Common myeloid progenitor, CD34-positive (primary cell): Measurements from ENCODE around the gene RNF19B.

ENCODE experiments used
- CTCF ChIA-PET: fragments of 350-600 bp; sonication (Branson Sonifier 250); formaldehyde crosslinking; loops from one replicate; lab custom pipeline; 2021; ENCODE audit warnings: antibody characterized with exemption; lab: Charles Lee
- POLR2A ChIA-PET: fragments of 350-600 bp; sonication (Branson Sonifier 250); formaldehyde crosslinking; loops from one replicate; lab custom pipeline; 2021; ENCODE audit warnings: antibody characterized with exemption; lab: Charles Lee
- DNase-seq, 3 donors: peaks; one replicate each; pipeline versions ENCODE4 v3.0.0 to v3.0.0-alpha.2; 2013
- H3K27ac ChIP-seq, 2 experiments: 1 replicate in 1 of 2; 2 replicates in 1 of 2; pipeline ENCODE4 v1.7.0; 2013; ENCODE audit warnings: inconsistent platforms in 2 of 2, low read length in 2 of 2, mild to moderate bottlenecking in 2 of 2, low read depth in 1 of 2, moderate library complexity in 1 of 2; ENCODE audit not compliant: severe bottlenecking in 2 of 2, insufficient read depth in 1 of 2, poor library complexity in 1 of 2
- H3K27me3 ChIP-seq, 5 experiments: replicated peaks in 2 of 5; 1 replicate in 3 of 5; 2 replicates in 2 of 5; pipeline versions ENCODE4 v1.6.1 to v1.7.0; 2013; ENCODE audit warnings: low read length in 4 of 5, mild to moderate bottlenecking in 2 of 5, moderate library complexity in 2 of 5, inconsistent platforms in 1 of 5; ENCODE audit not compliant: insufficient read depth in 5 of 5, control insufficient read depth in 4 of 5
- H3K36me3 ChIP-seq, 4 experiments: 1 replicate in 2 of 4; 2 replicates in 2 of 4; pipeline versions ENCODE4 v1.6.1 to v1.7.0; 2013; ENCODE audit warnings: low read length in 3 of 4, control low read depth in 1 of 4, mild to moderate bottlenecking in 1 of 4; ENCODE audit not compliant: control insufficient read depth in 4 of 4, insufficient read depth in 4 of 4
- H3K4me1 ChIP-seq, 4 experiments: 1 replicate in 3 of 4; 2 replicates in 1 of 4; pipeline versions ENCODE4 v1.6.1 to v1.7.1; 2013; ENCODE audit warnings: low read length in 3 of 4, mild to moderate bottlenecking in 3 of 4, control low read depth in 1 of 4, inconsistent platforms in 1 of 4, moderate library complexity in 1 of 4; ENCODE audit not compliant: control insufficient read depth in 4 of 4, insufficient read depth in 4 of 4; ENCODE audit errors: control extremely low read depth in 1 of 4
- H3K4me3 ChIP-seq, 7 experiments: 1 replicate in 4 of 7; 2 replicates in 3 of 7; pipeline versions ENCODE4 v1.5.1 to v1.7.0; 2013; ENCODE audit warnings: mild to moderate bottlenecking in 7 of 7, low read length in 6 of 7, moderate library complexity in 6 of 7, inconsistent platforms in 2 of 7, low read depth in 2 of 7, control low read depth in 1 of 7; ENCODE audit not compliant: insufficient read depth in 4 of 7, control insufficient read depth in 1 of 7; ENCODE audit errors: extremely low read depth in 1 of 7
- H3K9me3 ChIP-seq, 5 experiments: 1 replicate in 4 of 5; 2 replicates in 1 of 5; pipeline versions ENCODE4 v1.6.1 to v1.7.1; 2013; ENCODE audit warnings: low read length in 4 of 5, mild to moderate bottlenecking in 2 of 5, inconsistent platforms in 1 of 5, low read depth in 1 of 5, moderate library complexity in 1 of 5; ENCODE audit not compliant: control insufficient read depth in 4 of 5, insufficient read depth in 2 of 5; ENCODE audit errors: control extremely low read depth in 1 of 5
- WGBS: methylation state at CpG from one replicate; pipeline ENCODE4 v1.1.5; 2013; ENCODE audit not compliant: insufficient coverage; 5-methylcytosine and 5-hydroxymethylcytosine counted together

Gene RNF19B

DNA sequence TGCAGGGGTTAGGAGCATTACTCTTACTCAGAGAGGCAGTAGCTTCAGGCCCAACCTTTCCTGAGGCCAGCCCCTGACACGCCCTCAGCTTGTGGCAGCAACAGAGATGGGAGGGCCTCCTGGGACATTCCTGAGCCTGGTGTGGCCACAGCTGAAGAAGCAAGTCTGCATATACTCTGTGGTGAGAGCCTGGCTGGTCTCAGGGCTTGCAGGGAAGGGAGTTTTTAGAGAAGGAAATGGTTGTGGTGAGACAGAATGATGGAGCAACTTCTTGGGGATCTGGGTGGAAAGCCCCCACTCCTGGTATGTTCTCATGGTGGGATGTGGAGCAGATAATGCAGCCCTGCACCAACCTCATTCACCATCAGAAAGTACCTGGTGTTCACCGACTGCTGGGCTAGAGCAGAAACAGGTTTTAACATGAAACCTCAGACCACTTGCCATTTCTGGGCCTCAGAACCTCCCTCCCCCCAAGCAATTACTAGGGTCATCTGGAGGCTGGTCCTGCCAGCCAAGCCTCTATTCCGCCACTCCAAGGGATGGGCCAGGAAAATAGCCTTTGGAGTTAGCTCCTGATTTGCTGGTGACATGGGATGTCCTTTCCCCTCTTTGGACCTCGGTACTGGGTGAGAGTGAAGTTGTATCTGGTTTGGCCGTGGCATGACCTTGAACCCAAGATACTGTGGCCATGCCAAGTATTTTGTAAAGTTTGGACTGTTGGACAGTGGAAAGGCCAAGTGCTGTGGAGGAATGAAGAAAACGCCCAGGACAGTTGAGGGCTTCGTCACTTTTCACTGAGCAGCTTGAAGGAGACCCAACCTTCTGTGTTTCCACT is 28.1 kb upstream of the RNF19B start:
- Histone ChIP-seq H3K4me3 (peak overlapping the region in 2 of 7 experiments; percentile 24 to 41), H3K27me3 (no peaks in the 10 kb centered on the region), H3K4me1 (peaks cover 27 to 79% (median 57%) of the 10 kb centered on the region in 4 experiments), H3K27ac (peak overlapping the region; percentile 4 to 41), H3K36me3 (no peaks in the 10 kb centered on the region), H3K9me3 (no peaks in the 10 kb centered on the region)
- DNase-seq = peak; percentile 96 to 99 (median 99)
- 46% methylated on average over 4 of the region's 7 CpGs for WGBS
- ChIA-PET POLR2A (interaction anchor here (0.6 to 2.6 kb wide), 8 partner anchors 8 to 358 kb away, joined by 3 to 28 read pairs (median 4); partner anchors contain the start of gene RNF19B), CTCF (interaction anchor here (0.7 to 3.7 kb wide), 16 partner anchors 8 to 59 kb away, joined by 3 to 15 read pairs (median 3); no protein-coding TSS in a partner anchor)

GRCh38 chr1:32991819-32992488 is 27.3 kb upstream of the RNF19B start:
- no peaks in the 10 kb centered on the region for H3K27me3 ChIP-seq
- WGBS = 74% methylated on average over 8 of the region's 9 CpGs
- no peaks in the 10 kb centered on the region for H3K9me3 ChIP-seq
- no peaks in the 10 kb centered on the region for H3K36me3 ChIP-seq
- no peak for DNase-seq
- H3K27ac ChIP-seq = peak overlapping the region; percentile 26 to 41
- POLR2A ChIA-PET = interaction anchor here (0.6 to 2.6 kb wide), 7 partner anchors 9 to 359 kb away, joined by 3 to 28 read pairs (median 3); partner anchors contain the start of gene RNF19B
- peak overlapping the region in 3 of 7 experiments; percentile 17 to 41 (median 22) for H3K4me3 ChIP-seq
- H3K4me1 ChIP-seq = peaks cover 23 to 81% (median 55%) of the 10 kb centered on the region in 4 experiments
- CTCF ChIA-PET = interaction anchor here (0.7 to 3.7 kb wide), 9 partner anchors 10 to 58 kb away, joined by 3 to 15 read pairs (median 3); no protein-coding TSS in a partner anchor

DNA sequence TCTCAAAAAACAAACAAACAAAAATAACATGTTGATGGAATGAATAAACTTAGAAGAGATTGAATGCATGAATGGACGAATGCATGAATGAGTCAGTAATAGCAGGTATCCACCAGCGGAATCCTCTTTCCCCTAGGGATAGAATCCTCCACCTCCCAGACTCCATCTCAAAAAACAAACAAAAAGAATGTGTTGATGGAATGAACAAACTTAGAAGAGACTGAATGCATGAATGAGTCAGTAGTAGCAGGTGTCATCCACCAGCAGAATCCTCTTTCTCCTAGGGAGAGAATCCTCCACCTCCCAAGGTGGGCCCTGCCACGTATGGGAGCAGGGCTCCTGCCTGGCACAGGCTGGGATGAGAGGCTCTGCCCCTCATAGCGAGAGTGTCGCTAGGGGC is 26.8 kb upstream of the RNF19B start:
- ChIA-PET POLR2A (no interaction called here), CTCF (interaction anchor here (1.0 to 3.7 kb wide), 3 partner anchors 10 to 14 kb away, joined by 4 to 15 read pairs (median 12); no protein-coding TSS in a partner anchor)
- no peak for DNase-seq
- Histone ChIP-seq H3K4me3 (peak overlapping the region in 1 of 7 experiments; percentile 41), H3K36me3 (no peaks in the 10 kb centered on the region), H3K9me3 (no peaks in the 10 kb centered on the region), H3K27me3 (no peaks in the 10 kb centered on the region), H3K4me1 (peaks cover 23 to 83% (median 56%) of the 10 kb centered on the region in 4 experiments), H3K27ac (peak overlapping the region in 1 of 2 experiments; percentile 41)
- 83% methylated on average over 3 of the region's 5 CpGs for WGBS

DNA sequence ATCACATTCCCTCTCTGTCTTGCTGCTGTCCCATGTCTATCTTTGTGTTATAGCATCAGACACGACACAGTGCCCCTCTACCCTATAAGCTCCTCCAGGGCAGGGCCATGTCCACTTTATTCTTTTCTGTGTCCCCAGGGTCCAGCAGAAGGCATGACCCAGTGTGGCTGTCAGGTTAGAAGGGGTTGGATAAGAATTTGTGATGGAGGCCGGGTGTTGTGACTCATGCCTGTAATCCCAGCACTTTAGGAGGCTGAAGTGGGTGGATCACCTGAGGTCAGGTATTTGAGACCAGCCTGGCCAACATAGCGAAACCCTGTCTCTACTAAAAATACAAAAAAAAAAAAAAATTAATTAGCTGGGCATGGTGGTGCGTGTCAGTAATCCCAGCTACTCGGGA is 26.3 kb upstream of the RNF19B start:
- POLR2A ChIA-PET = no interaction called here
- Histone ChIP-seq H3K36me3 (no peaks in the 10 kb centered on the region), H3K4me1 (peaks cover 23 to 82% (median 56%) of the 10 kb centered on the region in 4 experiments), H3K4me3 (no peak overlapping the region), H3K27ac (peak overlapping the region in 1 of 2 experiments; percentile 40), H3K9me3 (no peaks in the 10 kb centered on the region), H3K27me3 (no peaks in the 10 kb centered on the region)
- DNase-seq = no peak
- CTCF ChIA-PET = interaction anchor here (1.1 to 3.7 kb wide), 2 partner anchors 10 kb away, joined by 3 to 15 read pairs; no protein-coding TSS in a partner anchor
- WGBS = 95% methylated on average over 2 of the region's 5 CpGs

DNA sequence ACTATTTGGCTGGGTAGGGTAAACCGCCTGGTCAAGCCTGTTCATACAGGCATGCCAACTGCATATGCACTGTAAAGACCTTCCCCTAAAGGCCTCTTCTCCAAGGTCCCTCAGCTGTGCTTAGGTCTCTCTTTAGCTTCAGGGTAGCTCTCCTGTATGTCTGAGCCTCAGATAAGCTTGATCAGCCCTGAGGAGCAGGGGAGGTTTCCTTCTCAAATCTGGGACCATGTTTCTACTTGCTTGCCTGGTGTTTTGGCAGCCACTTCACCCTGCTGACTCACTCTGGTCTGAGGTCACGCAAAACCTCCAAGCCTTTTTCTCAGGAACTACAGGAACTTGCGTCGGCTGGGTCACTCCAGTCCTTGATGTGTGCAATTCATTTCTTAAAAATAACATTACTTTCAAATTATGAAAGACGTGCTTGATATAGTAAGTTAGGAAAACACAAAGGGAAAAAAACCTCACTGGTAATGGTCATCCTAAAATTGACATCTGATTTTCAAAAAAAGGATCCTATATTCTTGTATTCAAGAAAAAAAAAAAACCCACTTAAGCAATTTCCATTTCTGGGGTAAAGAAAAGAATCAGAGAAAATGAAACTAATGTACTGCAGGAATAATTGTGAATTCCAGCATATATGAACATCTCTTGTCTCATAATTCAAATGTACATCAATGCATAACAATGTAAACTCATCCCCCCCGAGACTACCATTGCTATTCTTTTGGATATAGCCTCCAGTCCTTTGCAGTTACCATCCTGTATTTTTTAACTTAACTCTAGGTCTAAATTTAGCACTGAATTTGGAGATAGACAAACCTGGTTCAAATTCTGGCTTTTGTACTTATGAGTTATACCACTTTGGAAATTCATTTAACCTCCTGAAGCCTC is 24.8 kb upstream of the RNF19B start:
- peak; percentile 86 to 89 (median 88) for DNase-seq
- Histone ChIP-seq H3K27ac (peak overlapping the region in 1 of 2 experiments; percentile 27), H3K27me3 (no peaks in the 10 kb centered on the region), H3K9me3 (no peaks in the 10 kb centered on the region), H3K4me1 (peaks cover 23 to 79% (median 58%) of the 10 kb centered on the region in 4 experiments), H3K4me3 (peak overlapping the region in 4 of 7 experiments; percentile 1 to 46 (median 20)), H3K36me3 (no peaks in the 10 kb centered on the region)
- 100% methylated on average over 1 of the region's 6 CpGs for WGBS
- ChIA-PET CTCF (interaction anchor here (0.9 to 1.7 kb wide), 6 partner anchors 12 to 26 kb away, joined by 3 to 8 read pairs (median 4); no protein-coding TSS in a partner anchor), POLR2A (interaction anchor here (1.0 kb wide), 1 partner anchor 25 kb away, joined by 5 read pairs; the partner anchor contains the start of gene RNF19B)

GRCh38 chr1:32988665-32989064 is 24.1 kb upstream of the RNF19B start:
- peak overlapping the region in 1 of 2 experiments; percentile 27 for H3K27ac ChIP-seq

More at GRCh38 chr1:32988665-32989064, 24.1 kb upstream of the RNF19B start:
- CTCF ChIA-PET = interaction anchor here (0.9 to 1.7 kb wide), 7 partner anchors 12 to 27 kb away, joined by 3 to 8 read pairs (median 3); no protein-coding TSS in a partner anchor
- POLR2A ChIA-PET = interaction anchor here (1.0 kb wide), 1 partner anchor 24 kb away, joined by 5 read pairs; the partner anchor contains the start of gene RNF19B
- peak overlapping the region in 3 of 7 experiments; percentile 19 to 46 (median 22) for H3K4me3 ChIP-seq
- H3K27me3 ChIP-seq = no peaks in the 10 kb centered on the region
- DNase-seq = no peak
- H3K9me3 ChIP-seq = no peaks in the 10 kb centered on the region
- H3K4me1 ChIP-seq = peaks cover 23 to 78% (median 58%) of the 10 kb centered on the region in 4 experiments
- H3K36me3 ChIP-seq = no peaks in the 10 kb centered on the region
